GM12892 (cell line): Measurements from ENCODE around the gene PRPSAP1.

Experiments
- POLR2A ChIP-seq: IDR thresholded peaks from 2 replicates; pipeline ENCODE4 v1.6.1; 2011; ENCODE audit warnings: low read depth, low read length, control low read depth
- POLR2AphosphoS5 ChIP-seq: IDR thresholded peaks from 2 replicates; pipeline ENCODE4 v1.6.1; 2011; ENCODE audit warnings: low read depth, low read length, control low read depth
- TAF1 ChIP-seq: IDR thresholded peaks from 2 replicates; pipeline ENCODE4 v1.6.1; 2011; ENCODE audit warnings: low read depth, mild to moderate bottlenecking, control low read depth, low read length, borderline replicate concordance

GRCh38 chr17:76356803-76357456 is 3.2 kb upstream of the PRPSAP1 start:
- TF ChIP-seq POLR2A (no peak), TAF1 (no peak), POLR2AphosphoS5 (no peak)
